ENCODE data around the gene ZNF154. TPM values are rescaled to one million over a fixed set of nuclear protein-coding genes. Genes with fewer than 3 reads are reported as not detected.

The ZNF154 gene
- total and polyA plus RNA-seq, 2 of the 4 experiments (the other 2 are of a cell fraction): 2.2 to 2.9 TPM

- no peaks in the 10 kb centered on the region for H4K20me1 ChIP-seq (ENCODE audit: insufficient read depth, low read length)
- CTCF ChIA-PET: no interaction called here
- 92% methylated on average over 2 of the region's 10 CpGs; no CpG with 5 or more reads in 1 of the 2 experiments for WGBS, 2 experiments (ENCODE audit: extremely low coverage in 2 of 2, insufficient read length in 1 of 2)
- H3K9me1 ChIP-seq (ENCODE audit: insufficient read depth, low read length): no peaks in the 10 kb centered on the region
- no peak overlapping the region for H2BK120ac ChIP-seq (ENCODE audit: low read depth, low read length)
- no peak overlapping the region for H4K91ac ChIP-seq (ENCODE audit: insufficient read depth, low read depth, low read length)
- H3K23ac ChIP-seq (ENCODE audit: low read depth, low read length): no peak overlapping the region
- POLR2A ChIA-PET (ENCODE audit: unreplicated experiment): no interaction called here
- ATAC-seq (ENCODE audit: low read depth) (no peak), DNase-seq (no peak)
- H3K9ac ChIP-seq (ENCODE audit: low read depth, low read length): no peak overlapping the region
- H3K14ac ChIP-seq (replicated peaks; ENCODE audit: low read depth, low read length): no peak overlapping the region
- TF ChIP-seq MXI1 (IDR thresholded peaks at IDR 0.05; ENCODE audit: borderline replicate concordance, low read depth, low read length) (no peak), POLR2A (IDR thresholded peaks at IDR 0.05; ENCODE audit: low read depth, low read length) (no peak), RAD21 (IDR thresholded peaks at IDR 0.05; ENCODE audit: low read length) (no peak), CTCF (conservative IDR thresholded peaks at IDR 0.05; ENCODE audit: low read depth, low read length) (no peak), SMC3 (IDR thresholded peaks at IDR 0.05; ENCODE audit: low read depth, low read length) (no peak)
- peaks cover 0 to 16% of the 10 kb centered on the region in 2 experiments; a peak in 2 of 4 replicates for H3K79me1 ChIP-seq (ENCODE audit: low read depth in 1 of 2, low read length in 2 of 2)
- H2BK5ac ChIP-seq (ENCODE audit: low read depth, low read length, poor library complexity, severe bottlenecking): no peak overlapping the region
- H3K9me3 ChIP-seq (ENCODE audit: control insufficient read depth, insufficient read depth, low read length): peaks cover 56% of the 10 kb centered on the region
- in situ Hi-C loops (cut with MboI; ENCODE audit: low sequenced_read_pairs) (no loop called here), intact Hi-C loops (cut with micrococcal nuclease) (no loop called here), dilution Hi-C loops (cut with HindIII; ENCODE audit: low sequenced_read_pairs, unreplicated experiment) (no loop called here)
- no peak overlapping the region for H3K4ac ChIP-seq (ENCODE audit: low read depth, low read length)
- peaks cover 41% of the 10 kb centered on the region for H3K36me3 ChIP-seq (ENCODE audit: control insufficient read depth, insufficient read depth, low read length)
- no TSS peak for BruUV-seq (replicated peaks)
- no peak overlapping the region for H2AK9ac ChIP-seq (replicated peaks; ENCODE audit: low read depth, low read length, poor library complexity)
- no peak overlapping the region for H2AFZ ChIP-seq (replicated peaks; ENCODE audit: low read length, poor library complexity)
- no peak overlapping the region for H2AK5ac ChIP-seq (ENCODE audit: low read depth, low read length)
- no peak overlapping the region for H3K27ac ChIP-seq (ENCODE audit: insufficient read depth, low read length)
- H3K4me3 ChIP-seq (ENCODE audit: insufficient read depth, low read depth, low read length): no peak overlapping the region
- H3K27me3 ChIP-seq (ENCODE audit: control insufficient read depth, insufficient read depth, low read length): no peaks in the 10 kb centered on the region
- no peak overlapping the region for H3K4me2 ChIP-seq (ENCODE audit: low read depth, low read length)
- no peak overlapping the region for H2BK20ac ChIP-seq (ENCODE audit: low read depth, low read length)
- no peak overlapping the region for H3K56ac ChIP-seq (ENCODE audit: extremely low read depth, insufficient read depth, low read length)
- H2BK15ac ChIP-seq (ENCODE audit: low read depth, low read length): no peak overlapping the region
- H3K18ac ChIP-seq (ENCODE audit: low read depth, low read length): no peak overlapping the region
- H3K4me1 ChIP-seq (ENCODE audit: control insufficient read depth, insufficient read depth, low read length): no peaks in the 10 kb centered on the region
- no peak overlapping the region for H4K8ac ChIP-seq (ENCODE audit: low read depth in 2 of 2, low read length in 2 of 2)
- H4K5ac ChIP-seq (ENCODE audit: low read depth, low read length): no peak overlapping the region
These were observed 11.9 kb upstream of the ZNF154 start for GRCh38 chr19:57720878-57721277.
